ENCODE measurements around the gene ITGBL1. TPM values are rescaled to one million over a fixed set of nuclear protein-coding genes. Genes with fewer than 3 reads are reported as not detected.

ITGBL1 gene
- total and polyA plus RNA-seq, 2 experiments from 2014 or later, result 0.29 TPM; not detected in 1

DNA sequence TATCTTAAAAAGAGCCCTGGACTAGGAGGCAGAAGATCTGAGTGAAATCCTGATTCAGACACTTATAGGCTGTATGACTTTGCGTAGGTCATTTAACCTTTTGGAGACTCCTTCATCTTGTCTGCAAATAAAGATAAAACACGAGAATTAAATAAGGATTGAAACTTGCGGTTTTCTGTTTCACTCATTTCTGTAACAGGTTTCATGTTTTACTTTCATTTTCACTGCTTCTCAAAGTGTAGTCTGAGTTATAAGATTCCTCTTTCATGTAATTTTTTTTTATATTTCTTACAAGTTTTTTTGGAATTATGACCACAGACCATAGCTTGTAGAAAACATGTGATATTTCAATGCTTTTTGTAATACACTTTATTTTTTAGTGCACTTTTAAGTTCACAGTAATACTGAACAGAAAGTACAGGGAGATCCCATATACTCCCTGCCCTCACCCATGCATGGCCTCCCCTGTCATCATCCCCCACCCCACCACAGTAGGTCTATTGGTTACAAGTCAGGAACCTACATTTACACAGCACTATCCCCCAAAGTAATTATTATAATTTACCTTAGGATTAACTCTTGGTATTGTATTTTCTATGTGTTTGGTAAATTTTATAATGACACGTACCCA, 174.6 kb downstream of the ITGBL1 start:
- H4K20me1 ChIP-seq (replicated peaks; ENCODE audit: insufficient read depth), result no peaks in the 10 kb centered on the region
- ATAC-seq (no peak), DNase-seq (ENCODE audit: low spot score) (no peak)
- H3K4me2 ChIP-seq, result no peak overlapping the region
- peaks cover 3% of the 10 kb centered on the region for H3K27me3 Mint-ChIP-seq (ENCODE audit: insufficient read depth, low read depth, poor library complexity)
- no peak for TF ChIP-seq CREB1 (CRISPR knock-in tag; IDR thresholded peaks at IDR 0.05; ENCODE audit: low read depth)
- no peak for TF ChIP-seq ZNF331 (CRISPR knock-in tag; IDR thresholded peaks at IDR 0.05; ENCODE audit: low read depth)
- TF ChIP-seq, protein P1, sequence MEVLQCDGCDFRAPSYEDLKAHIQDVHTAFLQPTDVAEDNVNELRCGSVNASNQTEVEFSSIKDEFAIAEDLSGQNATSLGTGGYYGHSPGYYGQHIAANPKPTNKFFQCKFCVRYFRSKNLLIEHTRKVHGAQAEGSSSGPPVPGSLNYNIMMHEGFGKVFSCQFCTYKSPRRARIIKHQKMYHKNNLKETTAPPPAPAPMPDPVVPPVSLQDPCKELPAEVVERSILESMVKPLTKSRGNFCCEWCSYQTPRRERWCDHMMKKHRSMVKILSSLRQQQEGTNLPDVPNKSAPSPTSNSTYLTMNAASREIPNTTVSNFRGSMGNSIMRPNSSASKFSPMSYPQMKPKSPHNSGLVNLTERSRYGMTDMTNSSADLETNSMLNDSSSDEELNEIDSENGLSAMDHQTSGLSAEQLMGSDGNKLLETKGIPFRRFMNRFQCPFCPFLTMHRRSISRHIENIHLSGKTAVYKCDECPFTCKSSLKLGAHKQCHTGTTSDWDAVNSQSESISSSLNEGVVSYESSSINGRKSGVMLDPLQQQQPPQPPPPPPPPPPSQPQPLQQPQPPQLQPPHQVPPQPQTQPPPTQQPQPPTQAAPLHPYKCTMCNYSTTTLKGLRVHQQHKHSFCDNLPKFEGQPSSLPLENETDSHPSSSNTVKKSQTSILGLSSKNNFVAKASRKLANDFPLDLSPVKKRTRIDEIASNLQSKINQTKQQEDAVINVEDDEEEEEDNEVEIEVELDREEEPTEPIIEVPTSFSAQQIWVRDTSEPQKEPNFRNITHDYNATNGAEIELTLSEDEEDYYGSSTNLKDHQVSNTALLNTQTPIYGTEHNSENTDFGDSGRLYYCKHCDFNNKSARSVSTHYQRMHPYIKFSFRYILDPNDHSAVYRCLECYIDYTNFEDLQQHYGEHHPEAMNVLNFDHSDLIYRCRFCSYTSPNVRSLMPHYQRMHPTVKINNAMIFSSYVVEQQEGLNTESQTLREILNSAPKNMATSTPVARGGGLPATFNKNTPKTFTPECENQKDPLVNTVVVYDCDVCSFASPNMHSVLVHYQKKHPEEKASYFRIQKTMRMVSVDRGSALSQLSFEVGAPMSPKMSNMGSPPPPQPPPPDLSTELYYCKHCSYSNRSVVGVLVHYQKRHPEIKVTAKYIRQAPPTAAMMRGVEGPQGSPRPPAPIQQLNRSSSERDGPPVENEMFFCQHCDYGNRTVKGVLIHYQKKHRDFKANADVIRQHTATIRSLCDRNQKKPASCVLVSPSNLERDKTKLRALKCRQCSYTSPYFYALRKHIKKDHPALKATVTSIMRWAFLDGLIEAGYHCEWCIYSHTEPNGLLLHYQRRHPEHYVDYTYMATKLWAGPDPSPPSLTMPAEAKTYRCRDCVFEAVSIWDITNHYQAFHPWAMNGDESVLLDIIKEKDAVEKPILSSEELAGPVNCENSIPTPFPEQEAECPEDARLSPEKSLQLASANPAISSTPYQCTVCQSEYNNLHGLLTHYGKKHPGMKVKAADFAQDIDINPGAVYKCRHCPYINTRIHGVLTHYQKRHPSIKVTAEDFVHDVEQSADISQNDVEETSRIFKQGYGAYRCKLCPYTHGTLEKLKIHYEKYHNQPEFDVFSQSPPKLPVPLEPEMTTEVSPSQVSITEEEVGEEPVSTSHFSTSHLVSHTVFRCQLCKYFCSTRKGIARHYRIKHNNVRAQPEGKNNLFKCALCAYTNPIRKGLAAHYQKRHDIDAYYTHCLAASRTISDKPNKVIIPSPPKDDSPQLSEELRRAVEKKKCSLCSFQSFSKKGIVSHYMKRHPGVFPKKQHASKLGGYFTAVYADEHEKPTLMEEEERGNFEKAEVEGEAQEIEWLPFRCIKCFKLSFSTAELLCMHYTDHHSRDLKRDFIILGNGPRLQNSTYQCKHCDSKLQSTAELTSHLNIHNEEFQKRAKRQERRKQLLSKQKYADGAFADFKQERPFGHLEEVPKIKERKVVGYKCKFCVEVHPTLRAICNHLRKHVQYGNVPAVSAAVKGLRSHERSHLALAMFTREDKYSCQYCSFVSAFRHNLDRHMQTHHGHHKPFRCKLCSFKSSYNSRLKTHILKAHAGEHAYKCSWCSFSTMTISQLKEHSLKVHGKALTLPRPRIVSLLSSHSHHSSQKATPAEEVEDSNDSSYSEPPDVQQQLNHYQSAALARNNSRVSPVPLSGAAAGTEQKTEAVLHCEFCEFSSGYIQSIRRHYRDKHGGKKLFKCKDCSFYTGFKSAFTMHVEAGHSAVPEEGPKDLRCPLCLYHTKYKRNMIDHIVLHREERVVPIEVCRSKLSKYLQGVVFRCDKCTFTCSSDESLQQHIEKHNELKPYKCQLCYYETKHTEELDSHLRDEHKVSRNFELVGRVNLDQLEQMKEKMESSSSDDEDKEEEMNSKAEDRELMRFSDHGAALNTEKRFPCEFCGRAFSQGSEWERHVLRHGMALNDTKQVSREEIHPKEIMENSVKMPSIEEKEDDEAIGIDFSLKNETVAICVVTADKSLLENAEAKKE (CRISPR knock-in tag; IDR thresholded peaks at IDR 0.05), result no peak
- TF ChIP-seq, protein P2, sequence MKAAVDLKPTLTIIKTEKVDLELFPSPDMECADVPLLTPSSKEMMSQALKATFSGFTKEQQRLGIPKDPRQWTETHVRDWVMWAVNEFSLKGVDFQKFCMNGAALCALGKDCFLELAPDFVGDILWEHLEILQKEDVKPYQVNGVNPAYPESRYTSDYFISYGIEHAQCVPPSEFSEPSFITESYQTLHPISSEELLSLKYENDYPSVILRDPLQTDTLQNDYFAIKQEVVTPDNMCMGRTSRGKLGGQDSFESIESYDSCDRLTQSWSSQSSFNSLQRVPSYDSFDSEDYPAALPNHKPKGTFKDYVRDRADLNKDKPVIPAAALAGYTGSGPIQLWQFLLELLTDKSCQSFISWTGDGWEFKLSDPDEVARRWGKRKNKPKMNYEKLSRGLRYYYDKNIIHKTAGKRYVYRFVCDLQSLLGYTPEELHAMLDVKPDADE (IDR thresholded peaks at IDR 0.05), result no peak
- TF ChIP-seq, protein P3, sequence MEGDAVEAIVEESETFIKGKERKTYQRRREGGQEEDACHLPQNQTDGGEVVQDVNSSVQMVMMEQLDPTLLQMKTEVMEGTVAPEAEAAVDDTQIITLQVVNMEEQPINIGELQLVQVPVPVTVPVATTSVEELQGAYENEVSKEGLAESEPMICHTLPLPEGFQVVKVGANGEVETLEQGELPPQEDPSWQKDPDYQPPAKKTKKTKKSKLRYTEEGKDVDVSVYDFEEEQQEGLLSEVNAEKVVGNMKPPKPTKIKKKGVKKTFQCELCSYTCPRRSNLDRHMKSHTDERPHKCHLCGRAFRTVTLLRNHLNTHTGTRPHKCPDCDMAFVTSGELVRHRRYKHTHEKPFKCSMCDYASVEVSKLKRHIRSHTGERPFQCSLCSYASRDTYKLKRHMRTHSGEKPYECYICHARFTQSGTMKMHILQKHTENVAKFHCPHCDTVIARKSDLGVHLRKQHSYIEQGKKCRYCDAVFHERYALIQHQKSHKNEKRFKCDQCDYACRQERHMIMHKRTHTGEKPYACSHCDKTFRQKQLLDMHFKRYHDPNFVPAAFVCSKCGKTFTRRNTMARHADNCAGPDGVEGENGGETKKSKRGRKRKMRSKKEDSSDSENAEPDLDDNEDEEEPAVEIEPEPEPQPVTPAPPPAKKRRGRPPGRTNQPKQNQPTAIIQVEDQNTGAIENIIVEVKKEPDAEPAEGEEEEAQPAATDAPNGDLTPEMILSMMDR (conservative IDR thresholded peaks at IDR 0.05; ENCODE audit: low read depth in 2 of 2), result no peak
- TF ChIP-seq, protein P4, sequence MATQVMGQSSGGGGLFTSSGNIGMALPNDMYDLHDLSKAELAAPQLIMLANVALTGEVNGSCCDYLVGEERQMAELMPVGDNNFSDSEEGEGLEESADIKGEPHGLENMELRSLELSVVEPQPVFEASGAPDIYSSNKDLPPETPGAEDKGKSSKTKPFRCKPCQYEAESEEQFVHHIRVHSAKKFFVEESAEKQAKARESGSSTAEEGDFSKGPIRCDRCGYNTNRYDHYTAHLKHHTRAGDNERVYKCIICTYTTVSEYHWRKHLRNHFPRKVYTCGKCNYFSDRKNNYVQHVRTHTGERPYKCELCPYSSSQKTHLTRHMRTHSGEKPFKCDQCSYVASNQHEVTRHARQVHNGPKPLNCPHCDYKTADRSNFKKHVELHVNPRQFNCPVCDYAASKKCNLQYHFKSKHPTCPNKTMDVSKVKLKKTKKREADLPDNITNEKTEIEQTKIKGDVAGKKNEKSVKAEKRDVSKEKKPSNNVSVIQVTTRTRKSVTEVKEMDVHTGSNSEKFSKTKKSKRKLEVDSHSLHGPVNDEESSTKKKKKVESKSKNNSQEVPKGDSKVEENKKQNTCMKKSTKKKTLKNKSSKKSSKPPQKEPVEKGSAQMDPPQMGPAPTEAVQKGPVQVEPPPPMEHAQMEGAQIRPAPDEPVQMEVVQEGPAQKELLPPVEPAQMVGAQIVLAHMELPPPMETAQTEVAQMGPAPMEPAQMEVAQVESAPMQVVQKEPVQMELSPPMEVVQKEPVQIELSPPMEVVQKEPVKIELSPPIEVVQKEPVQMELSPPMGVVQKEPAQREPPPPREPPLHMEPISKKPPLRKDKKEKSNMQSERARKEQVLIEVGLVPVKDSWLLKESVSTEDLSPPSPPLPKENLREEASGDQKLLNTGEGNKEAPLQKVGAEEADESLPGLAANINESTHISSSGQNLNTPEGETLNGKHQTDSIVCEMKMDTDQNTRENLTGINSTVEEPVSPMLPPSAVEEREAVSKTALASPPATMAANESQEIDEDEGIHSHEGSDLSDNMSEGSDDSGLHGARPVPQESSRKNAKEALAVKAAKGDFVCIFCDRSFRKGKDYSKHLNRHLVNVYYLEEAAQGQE (IDR thresholded peaks at IDR 0.05; ENCODE audit: unreplicated experiment), result no peak
- no peak for TF ChIP-seq JUNB (IDR thresholded peaks at IDR 0.05; ENCODE audit: unreplicated experiment)
- TF ChIP-seq EZH2 (IDR thresholded peaks at IDR 0.05; ENCODE audit: low read depth, unreplicated experiment), result no peak
- no peak for TF ChIP-seq NANOG (IDR thresholded peaks at IDR 0.05; ENCODE audit: borderline replicate concordance)
- TF ChIP-seq ZNF114 (CRISPR knock-in tag; IDR thresholded peaks at IDR 0.05), result no peak
- no peak for TF ChIP-seq POLR2AphosphoS5 (IDR thresholded peaks at IDR 0.05; ENCODE audit: low read depth)
- H3F3A ChIP-seq (replicated peaks; ENCODE audit: low read depth), result no peaks in the 10 kb centered on the region
- H3K4me1 Mint-ChIP-seq, result peaks cover 27% of the 10 kb centered on the region
- no peaks in the 10 kb centered on the region for H3K9me3 Mint-ChIP-seq
- no peak overlapping the region for H2AFZ ChIP-seq
- no peaks in the 10 kb centered on the region for H3K79me2 ChIP-seq (replicated peaks; ENCODE audit: insufficient read depth)
- H3K9me2 ChIP-seq (ENCODE audit: insufficient read depth), result no peaks in the 10 kb centered on the region
- H3K27me3 ChIP-seq (ENCODE audit: insufficient read depth), result no peaks in the 10 kb centered on the region
- peaks cover 11% of the 10 kb centered on the region for H3K4me1 ChIP-seq (ENCODE audit: insufficient read depth)
- H3K36me3 Mint-ChIP-seq (ENCODE audit: low read depth), result no peaks in the 10 kb centered on the region
- no peak overlapping the region for H3K4me3 ChIP-seq
- H3K27ac ChIP-seq (ENCODE audit: low read depth), result no peak overlapping the region
- H3K4me3 Mint-ChIP-seq, result no peak overlapping the region
- H3K27ac Mint-ChIP-seq, result peak overlapping the region; percentile 26; the same call in 1 of the 2 replicates
- H3K36me3 ChIP-seq (ENCODE audit: insufficient read depth), result no peaks in the 10 kb centered on the region

Data from GM23338 (cell line).